K562 (cell line): ENCODE measurements around the gene SRPK2. TPM values are rescaled to one million over a fixed set of nuclear protein-coding genes. Genes with fewer than 3 reads are reported as not detected.

Source experiments
- ATAC-seq: fragments of 200-7000 bp; cut with Tn5 transposase; 3 replicates; pipeline ENCODE4 v1.9.1; 2020; ENCODE audit warnings: moderate library complexity
- BruUV-seq: library from RNA; stranded (reverse); fragments of 400-500 nt; replicated peaks from 2 replicates; lab custom pipeline; 2021; lab: Mats Ljungman, UMichigan
- CTCF ChIA-PET: fragments of 300-600 bp; formaldehyde crosslinking; extraction: SDS; loops from one replicate; lab custom pipeline; 2021; ENCODE audit warnings: low intra/inter-chr PET ratio; lab: Yijun Ruan, JAX
- POLR2A ChIA-PET: fragments of 300-600, 350-650 bp; sonication (Branson Sonifier 250); formaldehyde crosslinking; extraction: SDS; loops from one replicate; lab custom pipeline; 2021; ENCODE audit warnings: antibody characterized with exemption, inconsistent platforms; lab: Yijun Ruan, JAX
- DNase-seq, 4 experiments: peaks; one replicate each; pipeline versions ENCODE4 v3.0.0 to v3.0.0-alpha.2; 2011 to 2018; ENCODE audit warnings: low spot score in 3 of 4, mixed read lengths in 3 of 4; ENCODE audit errors: extremely low read depth in 1 of 4
- FAIRE-seq: peaks from 2 replicates; lab custom pipeline; 2011; peaks lifted over from hg19 to GRCh38; lab: Jason Lieb, UNC
- H2AFZ ChIP-seq: 2 replicates; pipeline ENCODE4 v1.6.0; 2011; ENCODE audit warnings: low read depth, low read length, control low read depth, inconsistent platforms
- H3K27ac ChIP-seq: fragments of 200-600 bp; 3 replicates; pipeline ENCODE4 v1.8.0; 2011; ENCODE audit warnings: low read depth, mild to moderate bottlenecking, control low read depth, inconsistent platforms, low read length, moderate library complexity, mixed read lengths; ENCODE audit errors: extremely low read depth
- H3K27me3 ChIP-seq, 2 experiments: fragments of 300-600 bp in 1 of 2; 2 replicates in 1 of 2; 3 replicates in 1 of 2; pipeline versions ENCODE4 v1.6.0 to v1.8.0; 2011; ENCODE audit warnings: inconsistent platforms in 2 of 2, low read length in 2 of 2, mild to moderate bottlenecking in 1 of 2, mixed read lengths in 1 of 2, moderate library complexity in 1 of 2; ENCODE audit not compliant: control insufficient read depth in 2 of 2, insufficient read depth in 2 of 2
- H3K36me3 ChIP-seq: fragments of 300-600 bp; 3 replicates; pipeline ENCODE4 v1.8.0; 2011; ENCODE audit warnings: mild to moderate bottlenecking, low read length, inconsistent platforms; ENCODE audit not compliant: control insufficient read depth, insufficient read depth
- H3K4me1 ChIP-seq, 2 experiments: fragments of 200-600 bp in 1 of 2; replicated peaks in 1 of 2; 2 replicates in 1 of 2; 3 replicates in 1 of 2; pipeline versions ENCODE4 v1.5.1 to v1.8.0; 2011; ENCODE audit warnings: inconsistent platforms in 2 of 2, low read length in 2 of 2, mild to moderate bottlenecking in 1 of 2, mixed read lengths in 1 of 2, moderate library complexity in 1 of 2; ENCODE audit not compliant: control insufficient read depth in 2 of 2, insufficient read depth in 2 of 2
- H3K4me2 ChIP-seq: 2 replicates; pipeline ENCODE4 v1.6.1; 2011; ENCODE audit warnings: low read length, control low read depth, inconsistent platforms, mixed read lengths; ENCODE audit not compliant: insufficient read depth
- H3K4me3 ChIP-seq: fragments of 200-600 bp; sonication (generic), shearing (Covaris generic); 2 replicates; pipeline ENCODE4 v1.5.1; 2016; ENCODE audit warnings: control low read depth, inconsistent platforms
- H3K79me2 ChIP-seq: fragments of 200-600 bp; 3 replicates; pipeline ENCODE4 v1.8.0; 2011; ENCODE audit warnings: low read length, inconsistent platforms; ENCODE audit not compliant: control insufficient read depth, insufficient read depth
- H3K9ac ChIP-seq, 2 experiments: 2 replicates each; pipeline versions ENCODE4 v1.6.0 to v1.6.1; 2011; ENCODE audit warnings: low read depth in 2 of 2, low read length in 2 of 2, control low read depth in 1 of 2, inconsistent platforms in 1 of 2, mild to moderate bottlenecking in 1 of 2, mixed read lengths in 1 of 2; ENCODE audit not compliant: insufficient read depth in 1 of 2
- H3K9me1 ChIP-seq: one replicate; pipeline ENCODE4 v1.6.0; 2011; ENCODE audit warnings: inconsistent platforms, mild to moderate bottlenecking, low read length, moderate library complexity; ENCODE audit not compliant: control insufficient read depth, insufficient read depth
- H3K9me3 ChIP-seq: replicated peaks from 2 replicates; pipeline ENCODE4 v1.5.1; 2011; ENCODE audit warnings: low read depth, low read length, inconsistent platforms; ENCODE audit not compliant: control insufficient read depth, insufficient read depth
- H4K20me1 ChIP-seq: replicated peaks from 2 replicates; pipeline ENCODE4 v1.6.1; 2011; ENCODE audit warnings: low read length, inconsistent platforms, mixed read lengths; ENCODE audit not compliant: control insufficient read depth, insufficient read depth
- E4F1 ChIP-seq: fragments of 250-450 bp; sonication (Bioruptor Pico); IDR thresholded peaks from 2 replicates; pipeline ENCODE4 v1.5.0; 2021; ENCODE audit warnings: mild to moderate bottlenecking, borderline replicate concordance
- HMBOX1 ChIP-seq: sonication (generic); IDR thresholded peaks from 2 replicates; pipeline ENCODE4 v1.6.1; 2016
- ILK ChIP-seq: fragments of 450-650 bp; IDR thresholded peaks from 2 replicates; pipeline ENCODE4 v1.6.1; 2016; ENCODE audit warnings: missing genetic modification characterization, low read depth, mild to moderate bottlenecking, missing compliant biosample characterization, moderate library complexity, borderline replicate concordance
- NFE2 ChIP-seq: IDR thresholded peaks from 2 replicates; pipeline ENCODE4 v1.6.1; 2014; ENCODE audit warnings: antibody characterized with exemption, low read depth
- PCBP2 ChIP-seq: fragments of 200-400 bp; formaldehyde crosslinking; IDR thresholded peaks from 2 replicates; pipeline ENCODE4 v1.6.1; 2018; ENCODE audit warnings: low read length, low read depth, mild to moderate bottlenecking, moderate library complexity; ENCODE audit not compliant: poor library complexity, severe bottlenecking
- SAFB ChIP-seq: fragments of 200-400 bp; formaldehyde crosslinking; IDR thresholded peaks from 2 replicates; pipeline ENCODE4 v1.6.1; 2017; ENCODE audit warnings: low read depth, low read length, borderline replicate concordance
- ZNF146 ChIP-seq: IDR thresholded peaks from one replicate; pipeline ENCODE4 v1.6.1; 2018; ENCODE audit warnings: missing compliant biosample characterization; ENCODE audit not compliant: unreplicated experiment
- ZNF436 ChIP-seq: fragments of 250-450, 450-650 bp; sonication (Bioruptor Pico); formaldehyde crosslinking; IDR thresholded peaks from 2 replicates; pipeline ENCODE4 v1.7.0; 2020; ENCODE audit warnings: mild to moderate bottlenecking
- WGBS: fragments of 100-300 bp; shearing (Covaris generic); methylation state at CpG from one replicate; pipeline ENCODE4 v1.1.6; 2016; ENCODE audit warnings: low coverage, mixed read lengths; ENCODE audit not compliant: insufficient coverage; ENCODE audit errors: missing lambda C conversion rate; 5-methylcytosine and 5-hydroxymethylcytosine counted together
- in situ Hi-C: fragments of 300-500 bp; cut with MboI; formaldehyde crosslinking; loops from 4 replicates; pipeline ENCODE4 v1.15.0; 2018; ENCODE audit warnings: inconsistent platforms, mixed read lengths
- intact Hi-C: fragments of 100-400 bp; cut with micrococcal nuclease; formaldehyde crosslinking; loops from 2 replicates; pipeline ENCODE4 v1.14.2; 2022
- polyA plus RNA-seq, 8 experiments: library from polyadenylated mRNA; depleted of rRNA in 4 of 8; stranded (reverse) in 5 of 8; unstranded in 3 of 8; fragments of >200 nt; fragmentation: Nextera tagmentation in 2 of 8; fragmentation: Illumina TruSeq in 1 of 8; extraction: Ambion mirVana in 2 of 8; extraction: Trizol in 1 of 8; gene quantifications; 2 replicates each; pipeline versions ENCODE4 v1.2.1 to v1.2.3, GENCODE V29; 2011 to 2014; ENCODE audit warnings: inconsistent platforms in 1 of 8, missing spikeins in 1 of 8
- total RNA-seq, 7 experiments: library from RNA; depleted of rRNA in 6 of 7; stranded (reverse); fragments of >200 nt in 6 of 7; fragmentation: Illumina TruSeq in 2 of 7; extraction: Trizol in 2 of 7; gene quantifications; 2 replicates each; pipeline versions ENCODE4 v1.2.1 to v1.2.3, GENCODE V29; 2011 to 2021; ENCODE audit warnings: low replicate concordance in 1 of 7

SRPK2 gene
- total and polyA plus RNA-seq, 9 of the 15 experiments (the other 6 are each of a cell fraction or from before 2014, with no cell fraction given), result 21.5 to 44.7 (median 33.3) TPM

GRCh38 chr7:105322655-105323277 is 66.0 kb downstream of the SRPK2 start (continued):
- TF ChIP-seq PCBP2, result no peak

GRCh38 chr7:105321754-105322455 is 66.8 kb downstream of the SRPK2 start:
- Histone ChIP-seq H3K79me2 (peaks cover 58% of the 10 kb centered on the region), H2AFZ (no peak overlapping the region), H3K4me1 (no peaks in the 10 kb centered on the region), H3K4me2 (no peak overlapping the region), H3K36me3 (no peaks in the 10 kb centered on the region), H3K9me1 (no peaks in the 10 kb centered on the region), H3K27me3 (no peaks in the 10 kb centered on the region), H3K4me3 (no peak overlapping the region), H3K9ac (no peak overlapping the region), H3K27ac (no peak overlapping the region), H4K20me1 (peaks cover 10% of the 10 kb centered on the region; the same call in 1 of the 2 replicates), H3K9me3 (no peaks in the 10 kb centered on the region)
- DNase-seq (no peak), ATAC-seq (no peak), FAIRE-seq (no peak)
- in situ Hi-C loops, result no loop called here
- CTCF ChIA-PET, result interaction anchor here (0.6 kb wide), 1 partner anchor 12 kb away, joined by 3 read pairs; no protein-coding TSS in a partner anchor
- TF ChIP-seq ILK (tag) (no peak), ZNF146 (CRISPR knock-in tag) (peak; percentile 13), E4F1 (CRISPR knock-in tag) (no peak), ZNF436 (no peak), HMBOX1 (no peak), SAFB (no peak), NFE2 (no peak)
- POLR2A ChIA-PET, result interaction anchor here (0.6 kb wide), 1 partner anchor 45 kb away, joined by 3 read pairs; no protein-coding TSS in a partner anchor
- BruUV-seq, result no TSS peak
- intact Hi-C loops, result no loop called here
- WGBS, result 84% methylated on average over 10 of the region's 10 CpGs
